HUES64 (cell line): ENCODE measurements around the gene TBRG1.
"Not testable (repeated sequence)": the region's sequence is repeated elsewhere in the genome, so short reads cannot be mapped to it uniquely, and the experiment has no call there.

Experiments used
- H3K27ac ChIP-seq: 2 replicates; pipeline ENCODE4 v1.7.0; 2013; ENCODE audit warnings: low read depth, low read length, inconsistent platforms
- H3K27me3 ChIP-seq: 2 replicates; pipeline ENCODE4 v1.6.1; 2013; ENCODE audit warnings: mild to moderate bottlenecking, low read length; ENCODE audit not compliant: insufficient read depth
- H3K36me3 ChIP-seq: 2 replicates; pipeline ENCODE4 v1.6.1; 2013; ENCODE audit warnings: mild to moderate bottlenecking, low read length; ENCODE audit not compliant: insufficient read depth
- H3K4me1 ChIP-seq: 2 replicates; pipeline ENCODE4 v1.6.1; 2013; ENCODE audit warnings: mild to moderate bottlenecking, low read length, moderate library complexity; ENCODE audit not compliant: insufficient read depth
- H3K4me3 ChIP-seq: 2 replicates; pipeline ENCODE4 v1.5.1; 2013; ENCODE audit warnings: mild to moderate bottlenecking, low read length, moderate library complexity
- H3K9ac ChIP-seq: 2 replicates; pipeline ENCODE4 v1.6.1; 2013; ENCODE audit warnings: mild to moderate bottlenecking, low read depth, low read length
- H3K9me3 ChIP-seq: 2 replicates; pipeline ENCODE4 v1.6.1; 2013; ENCODE audit warnings: low read depth, low read length; ENCODE audit not compliant: insufficient read depth
- WGBS: fragments of 150-250, 120-280 bp; methylation state at CpG from one replicate; pipeline ENCODE4 v1.1.7; 2013; ENCODE audit warnings: missing lambda C conversion rate; 5-methylcytosine and 5-hydroxymethylcytosine counted together

Gene TBRG1

GRCh38 chr11:124595302-124595701 is 27.4 kb upstream of the TBRG1 start:
- Histone ChIP-seq H3K9ac (no peak overlapping the region), H3K27me3 (no peaks in the 10 kb centered on the region), H3K36me3 (no peaks in the 10 kb centered on the region), H3K9me3 (no peaks in the 10 kb centered on the region), H3K4me1 (no peaks in the 10 kb centered on the region), H3K27ac (no peak overlapping the region), H3K4me3 (no peak overlapping the region)
- 91% methylated on average over 3 of the region's 3 CpGs for WGBS

DNA sequence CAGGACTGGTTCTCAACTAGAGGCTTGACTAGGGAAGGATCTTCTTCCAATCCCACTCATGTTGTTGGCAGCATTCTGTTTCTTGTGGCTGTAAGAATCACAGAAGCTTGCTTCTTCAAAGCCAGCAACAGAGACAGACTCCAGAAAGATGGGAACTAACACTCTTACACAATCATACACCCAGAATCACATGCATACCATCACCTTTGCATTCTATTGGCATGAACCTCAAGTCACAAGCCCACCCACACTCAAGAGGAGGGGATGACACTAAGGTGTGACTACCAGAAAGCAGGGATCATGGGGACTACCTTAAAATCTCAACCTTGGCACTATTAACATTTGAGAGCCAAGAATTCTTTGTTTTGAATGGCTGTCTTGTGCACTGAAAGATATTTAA is 25.0 kb upstream of the TBRG1 start:
- no peaks in the 10 kb centered on the region for H3K36me3 ChIP-seq
- H3K9me3 ChIP-seq = no peaks in the 10 kb centered on the region
- peaks cover 10% of the 10 kb centered on the region; the same call in 1 of the 2 replicates for H3K4me1 ChIP-seq
- no peak overlapping the region for H3K27ac ChIP-seq
- no peak overlapping the region for H3K4me3 ChIP-seq
- no peak overlapping the region for H3K9ac ChIP-seq
- H3K27me3 ChIP-seq = no peaks in the 10 kb centered on the region

DNA sequence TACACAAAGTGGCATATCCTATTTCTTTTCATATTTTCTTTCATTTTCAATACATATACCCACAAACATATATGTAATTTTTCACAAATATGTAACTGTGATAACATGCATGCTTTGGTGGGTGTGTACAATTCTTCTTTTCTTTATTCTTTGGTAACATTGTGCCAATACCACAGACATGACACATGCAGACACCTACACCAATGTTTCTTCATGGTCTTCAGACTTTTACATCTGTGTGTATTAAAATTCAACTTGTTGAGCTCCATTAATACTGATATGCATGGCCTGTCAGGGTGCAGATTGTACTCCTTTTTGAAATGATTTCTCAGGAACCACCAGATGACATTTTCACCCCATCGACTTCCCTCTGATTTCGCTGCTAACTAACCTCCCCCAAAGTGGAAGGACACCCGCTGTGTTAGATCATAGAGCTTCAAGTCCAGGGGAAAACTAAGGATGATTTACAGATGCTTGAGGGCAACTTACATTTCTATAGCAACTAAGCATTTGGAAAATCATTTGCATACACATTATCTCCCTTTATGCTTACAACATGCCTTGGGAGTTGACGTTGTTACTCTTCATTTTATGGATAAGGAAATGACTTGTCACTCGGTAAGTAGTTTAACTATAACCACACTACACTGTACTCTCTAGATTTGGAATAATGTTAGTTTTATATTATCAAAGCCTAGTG is 21.9 kb upstream of the TBRG1 start:
- Histone ChIP-seq H3K36me3 (no peaks in the 10 kb centered on the region), H3K4me1 (peaks cover 10% of the 10 kb centered on the region; the same call in 1 of the 2 replicates), H3K27me3 (no peaks in the 10 kb centered on the region), H3K27ac (no peak overlapping the region), H3K4me3 (no peak overlapping the region), H3K9me3 (no peaks in the 10 kb centered on the region), H3K9ac (no peak overlapping the region)
- 40% methylated on average over 3 of the region's 5 CpGs for WGBS

DNA sequence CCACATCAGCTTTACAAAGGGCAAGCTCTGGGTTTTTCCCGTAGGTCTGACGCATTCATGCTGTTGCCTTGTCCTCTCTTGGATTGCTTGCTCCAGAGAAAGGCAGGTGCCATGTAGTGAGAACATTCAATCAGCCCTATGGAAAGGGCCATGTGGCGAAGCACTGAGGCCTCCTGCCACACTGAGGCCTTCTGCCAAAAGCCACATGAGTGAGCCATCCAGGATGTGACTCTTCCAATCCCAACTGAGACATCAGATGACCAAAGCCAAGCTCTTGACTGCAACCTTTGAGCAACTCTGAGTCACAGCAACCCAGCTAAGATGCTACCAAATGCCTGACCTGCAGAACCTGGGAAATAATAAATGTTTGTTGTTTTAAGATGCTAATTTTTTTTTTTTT is 20.5 kb upstream of the TBRG1 start:
- no peak overlapping the region for H3K27ac ChIP-seq
- no peak overlapping the region for H3K9ac ChIP-seq
- H3K36me3 ChIP-seq = no peaks in the 10 kb centered on the region
- no peaks in the 10 kb centered on the region for H3K9me3 ChIP-seq
- no peak overlapping the region for H3K4me3 ChIP-seq
- peaks cover 10% of the 10 kb centered on the region; the same call in 1 of the 2 replicates for H3K4me1 ChIP-seq
- WGBS = 87% methylated on average over 3 of the region's 3 CpGs
- no peaks in the 10 kb centered on the region for H3K27me3 ChIP-seq

- H3K36me3 ChIP-seq, H3K4me3 ChIP-seq, H3K27ac ChIP-seq, H3K9ac ChIP-seq, H3K9me3 ChIP-seq, H3K27me3 ChIP-seq: not testable (repeated sequence)
- WGBS = 89% methylated on average over 1 of the region's 3 CpGs
- peaks cover 10% of the 10 kb centered on the region; the same call in 1 of the 2 replicates for H3K4me1 ChIP-seq
Observed at GRCh38 chr11:124602723-124603122, 19.9 kb upstream of the TBRG1 start.

GRCh38 chr11:124605719-124606118 is 16.9 kb upstream of the TBRG1 start:
- Histone ChIP-seq H3K9me3 (no peaks in the 10 kb centered on the region), H3K4me1 (peaks cover 8% of the 10 kb centered on the region; the same call in 1 of the 2 replicates), H3K4me3 (no peak overlapping the region), H3K27ac (no peak overlapping the region), H3K36me3 (no peaks in the 10 kb centered on the region), H3K9ac (no peak overlapping the region), H3K27me3 (no peaks in the 10 kb centered on the region)
- 98% methylated on average over 3 of the region's 3 CpGs for WGBS

DNA sequence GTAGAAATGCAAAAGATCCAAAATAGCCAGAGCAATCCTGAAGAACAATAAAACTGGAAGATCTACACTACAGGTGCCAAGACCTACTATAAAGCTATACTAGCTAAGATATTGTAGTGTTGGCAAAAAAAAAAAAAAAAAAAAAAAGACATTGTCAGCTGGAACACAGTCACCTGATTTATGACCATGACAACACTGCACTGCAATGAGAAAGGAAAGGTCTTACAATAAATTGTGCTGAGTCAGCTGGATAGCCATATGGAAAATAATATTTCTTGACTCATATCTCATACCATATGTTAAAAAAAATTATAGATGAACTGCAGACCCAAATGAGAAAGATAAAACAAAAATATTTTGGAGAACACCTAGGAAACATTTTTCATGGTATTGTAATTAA is 14.5 kb upstream of the TBRG1 start:
- Histone ChIP-seq H3K9me3 (no peaks in the 10 kb centered on the region), H3K9ac (no peak overlapping the region), H3K27me3 (no peaks in the 10 kb centered on the region), H3K4me1 (no peaks in the 10 kb centered on the region), H3K36me3 (no peaks in the 10 kb centered on the region), H3K4me3 (no peak overlapping the region), H3K27ac (no peak overlapping the region)

GRCh38 chr11:124610295-124610694 is 12.4 kb upstream of the TBRG1 start:
- H3K9ac ChIP-seq = no peak overlapping the region
- H3K4me1 ChIP-seq = no peaks in the 10 kb centered on the region
- no peak overlapping the region for H3K27ac ChIP-seq
- WGBS = 95% methylated on average over 2 of the region's 2 CpGs
- H3K9me3 ChIP-seq = no peaks in the 10 kb centered on the region
- H3K4me3 ChIP-seq = no peak overlapping the region
- no peaks in the 10 kb centered on the region for H3K27me3 ChIP-seq
- no peaks in the 10 kb centered on the region for H3K36me3 ChIP-seq

GRCh38 chr11:124611064-124611463 is 11.6 kb upstream of the TBRG1 start, which contains the start of gene PANX3:
TSS of gene PANX3 (plus strand) at chr11:124611428. CDS start at chr11:124611557, 129 bp downstream.
- H3K9me3 ChIP-seq = no peaks in the 10 kb centered on the region
- no peak within 1 kb of the TSS for H3K4me3 ChIP-seq
- no peaks in the 10 kb centered on the region for H3K27me3 ChIP-seq
- H3K27ac ChIP-seq = no peak within 1 kb of the TSS
- no peaks in the 10 kb centered on the region for H3K4me1 ChIP-seq
- no peak within 1 kb of the TSS for H3K9ac ChIP-seq
- WGBS = 93% methylated on average over 5 of the region's 5 CpGs
- H3K36me3 ChIP-seq = no peaks in the 10 kb centered on the region

GRCh38 chr11:124612045-124612444 is 10.6 kb upstream of the TBRG1 start:
- no peak overlapping the region for H3K27ac ChIP-seq
- no peak overlapping the region for H3K9ac ChIP-seq
- 93% methylated on average over 3 of the region's 3 CpGs for whole genome bisulfite sequencing
- no peaks in the 10 kb centered on the region for H3K36me3 ChIP-seq
- H3K4me3 ChIP-seq = no peak overlapping the region
- H3K9me3 ChIP-seq = no peaks in the 10 kb centered on the region
- H3K4me1 ChIP-seq = no peaks in the 10 kb centered on the region
- H3K27me3 ChIP-seq = no peaks in the 10 kb centered on the region

DNA sequence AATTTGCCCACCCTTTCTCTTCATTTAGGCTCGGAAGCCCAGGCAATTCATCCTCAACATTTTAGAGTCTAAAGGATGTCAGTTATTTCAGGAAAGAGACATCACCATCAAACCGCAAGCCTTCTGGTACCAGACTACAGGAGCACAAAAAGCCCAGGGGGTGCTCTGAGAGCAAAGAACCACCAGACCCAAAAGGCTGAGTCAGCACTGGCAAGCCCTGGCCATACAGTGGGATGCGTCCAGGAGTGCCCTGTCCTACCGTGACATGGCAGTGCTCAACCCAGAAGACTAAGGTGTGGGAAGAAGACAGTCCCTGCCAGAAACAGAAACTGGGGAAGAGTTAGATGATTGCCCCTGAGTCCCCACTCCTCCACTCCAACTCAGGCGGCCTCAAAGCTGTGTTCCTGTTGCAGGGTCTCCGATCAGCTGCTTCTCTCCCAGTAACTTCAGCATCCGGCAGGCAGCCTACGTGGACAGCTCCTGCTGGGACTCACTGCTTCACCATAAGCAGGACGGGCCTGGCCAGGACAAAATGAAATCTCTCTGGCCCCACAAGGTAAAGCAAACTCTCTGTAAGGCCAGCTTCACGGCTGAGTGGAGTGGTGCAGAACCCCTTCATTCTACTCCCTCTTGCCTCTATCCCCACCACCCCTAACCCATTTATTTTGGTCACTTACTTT is 10.0 kb upstream of the TBRG1 start:
- H3K27ac ChIP-seq = no peak overlapping the region
- H3K4me3 ChIP-seq = no peak overlapping the region
- no peaks in the 10 kb centered on the region for H3K27me3 ChIP-seq
- no peaks in the 10 kb centered on the region for H3K4me1 ChIP-seq
- no peaks in the 10 kb centered on the region for H3K9me3 ChIP-seq
- 83% methylated on average over 10 of the region's 10 CpGs for WGBS
- no peaks in the 10 kb centered on the region for H3K36me3 ChIP-seq
- H3K9ac ChIP-seq = no peak overlapping the region
